ENCODE measurements around the gene SEZ6. TPM values are rescaled to one million over a fixed set of nuclear protein-coding genes. Genes with fewer than 3 reads are reported as not detected.

Gene SEZ6
- total and polyA plus RNA-seq, 2 of the 4 experiments (the other 2 are of a cell fraction), result not detected

GRCh38 chr17:28967221-28968135 is 38.4 kb downstream of the SEZ6 start:
- H2BK5ac ChIP-seq (ENCODE audit: low read depth, low read length, poor library complexity, severe bottlenecking), result no peak overlapping the region
- ATAC-seq (ENCODE audit: low read depth) (no peak), DNase-seq (no peak)
- H3K4me1 ChIP-seq (ENCODE audit: control insufficient read depth, insufficient read depth, low read length), result peaks cover 4% of the 10 kb centered on the region; the same call in 1 of the 2 replicates
- H4K5ac ChIP-seq (ENCODE audit: low read depth, low read length), result no peak overlapping the region
- H3K9me3 ChIP-seq (ENCODE audit: control insufficient read depth, insufficient read depth, low read length), result no peaks in the 10 kb centered on the region
- 0 out of 2 replicates have a peak, but pooled peaks cover 4% of the 10 kb centered on the region for H3K9me1 ChIP-seq (ENCODE audit: insufficient read depth, low read length)
- ChIA-PET POLR2A (ENCODE audit: unreplicated experiment) (no interaction called here), CTCF (interaction anchor here (1.0 to 1.5 kb wide), 2 partner anchors 144 to 150 kb away, joined by 3 to 6 read pairs; no protein-coding TSS in a partner anchor)
- no peak overlapping the region for H3K56ac ChIP-seq (ENCODE audit: extremely low read depth, insufficient read depth, low read length)
- no peak overlapping the region for H4K91ac ChIP-seq (ENCODE audit: insufficient read depth, low read depth, low read length)
- H3K4me3 ChIP-seq (ENCODE audit: insufficient read depth, low read depth, low read length), result no peak overlapping the region
- no peak overlapping the region for H2AFZ ChIP-seq (replicated peaks; ENCODE audit: low read length, poor library complexity)
- no peaks in the 10 kb centered on the region for H3K79me1 ChIP-seq (ENCODE audit: low read depth in 1 of 2, low read length in 2 of 2)
- H2BK15ac ChIP-seq (ENCODE audit: low read depth, low read length), result no peak overlapping the region
- no peak overlapping the region for H4K8ac ChIP-seq (ENCODE audit: low read depth in 2 of 2, low read length in 2 of 2)
- H3K4ac ChIP-seq (ENCODE audit: low read depth, low read length), result no peak overlapping the region
- no peak overlapping the region for H3K27ac ChIP-seq (ENCODE audit: insufficient read depth, low read length)
- dilution Hi-C loops (cut with HindIII; ENCODE audit: low sequenced_read_pairs, unreplicated experiment), result no loop called here
- 40% methylated on average over 1 of the region's 7 CpGs; no CpG with 5 or more reads in 1 of the 2 experiments for WGBS, 2 experiments (ENCODE audit: extremely low coverage in 2 of 2, insufficient read length in 1 of 2)
- in situ Hi-C loops (cut with MboI; ENCODE audit: low sequenced_read_pairs), result loop anchor here (5.0 kb wide), 1 partner anchor 140 kb away; no protein-coding TSS in a partner anchor
- H3K23ac ChIP-seq (ENCODE audit: low read depth, low read length), result no peak overlapping the region
- peaks cover 27% of the 10 kb centered on the region for H3K27me3 ChIP-seq (ENCODE audit: control insufficient read depth, insufficient read depth, low read length)
- H3K9ac ChIP-seq (ENCODE audit: low read depth, low read length), result no peak overlapping the region
- H2BK120ac ChIP-seq (ENCODE audit: low read depth, low read length), result no peak overlapping the region
- H3K18ac ChIP-seq (ENCODE audit: low read depth, low read length), result no peak overlapping the region
- H3K4me2 ChIP-seq (ENCODE audit: low read depth, low read length), result no peak overlapping the region
- no peaks in the 10 kb centered on the region for H4K20me1 ChIP-seq (ENCODE audit: insufficient read depth, low read length)
- no TSS peak for BruUV-seq (replicated peaks)
- no peaks in the 10 kb centered on the region for H3K36me3 ChIP-seq (ENCODE audit: control insufficient read depth, insufficient read depth, low read length)
- no peak overlapping the region for H2BK20ac ChIP-seq (ENCODE audit: low read depth, low read length)
- H2AK5ac ChIP-seq (ENCODE audit: low read depth, low read length), result no peak overlapping the region
- H2AK9ac ChIP-seq (replicated peaks; ENCODE audit: low read depth, low read length, poor library complexity), result no peak overlapping the region
- intact Hi-C loops (cut with micrococcal nuclease), result loop anchor here (2.0 to 10.0 kb wide), 2 partner anchors 39 to 77 kb away; partner anchors contain the start of genes PIPOX and SEZ6
- no peak overlapping the region for H3K14ac ChIP-seq (replicated peaks; ENCODE audit: low read depth, low read length)
- TF ChIP-seq FOS (IDR thresholded peaks at IDR 0.05; ENCODE audit: low read depth, low read length) (no peak), CHD1 (IDR thresholded peaks at IDR 0.05; ENCODE audit: low read depth, low read length) (no peak), NFE2L2 (IDR thresholded peaks at IDR 0.05; ENCODE audit: low read depth, low read length) (no peak), CEBPB (IDR thresholded peaks at IDR 0.05; ENCODE audit: low read depth, low read length) (no peak), USF2 (IDR thresholded peaks at IDR 0.05; ENCODE audit: low read depth, low read length) (no peak), ELK1 (IDR thresholded peaks at IDR 0.05; ENCODE audit: borderline replicate concordance, low read depth, low read length) (no peak), BHLHE40 (IDR thresholded peaks at IDR 0.05; ENCODE audit: low read depth, low read length) (no peak), RFX5 (IDR thresholded peaks at IDR 0.05; ENCODE audit: low read depth, low read length) (no peak), RAD21 (IDR thresholded peaks at IDR 0.05; ENCODE audit: low read length) (no peak), POLR2A (IDR thresholded peaks at IDR 0.05; ENCODE audit: low read depth, low read length) (no peak), SMC3 (IDR thresholded peaks at IDR 0.05; ENCODE audit: low read depth, low read length) (no peak), CTCF (conservative IDR thresholded peaks at IDR 0.05; ENCODE audit: low read depth, low read length) (no peak), MAFK (IDR thresholded peaks at IDR 0.05; ENCODE audit: low read depth, low read length) (no peak), MAZ (IDR thresholded peaks at IDR 0.05; ENCODE audit: borderline replicate concordance, low read depth, low read length) (no peak)
